Fibroblast of skin of right quadriceps (primary cell): ENCODE measurements around the gene POLR3F.
A peak's percentile ranks its signal among the peaks of the same experiment; 100 is the strongest.
"Not testable (repeated sequence)": the region's sequence is repeated elsewhere in the genome, so short reads cannot be mapped to it uniquely, and the experiment has no call there.

Source experiments
- DNase-seq: peaks from one replicate; pipeline ENCODE4 v3.0.0-alpha.2; 2013

Gene POLR3F

DNA sequence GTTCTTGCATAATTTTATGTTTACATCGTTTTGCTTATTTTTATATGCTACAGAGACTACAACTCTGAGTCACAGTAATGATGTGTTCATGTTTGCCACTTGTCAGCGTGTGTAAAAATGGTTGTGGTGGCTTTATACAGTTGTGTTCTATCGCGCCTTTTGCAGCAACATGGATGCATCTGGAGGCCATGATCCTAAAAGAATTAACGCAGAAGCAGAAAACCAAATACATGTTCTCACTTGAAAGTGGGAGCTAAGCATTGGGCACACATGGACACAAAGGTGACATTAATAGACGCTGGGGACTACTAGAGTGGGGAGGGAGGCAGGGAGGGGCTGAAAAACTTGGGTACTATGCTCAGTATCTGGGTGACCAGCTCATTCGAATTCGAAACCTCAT, 39.6 kb downstream of the POLR3F start:
- no peak for DNase-seq

DNA sequence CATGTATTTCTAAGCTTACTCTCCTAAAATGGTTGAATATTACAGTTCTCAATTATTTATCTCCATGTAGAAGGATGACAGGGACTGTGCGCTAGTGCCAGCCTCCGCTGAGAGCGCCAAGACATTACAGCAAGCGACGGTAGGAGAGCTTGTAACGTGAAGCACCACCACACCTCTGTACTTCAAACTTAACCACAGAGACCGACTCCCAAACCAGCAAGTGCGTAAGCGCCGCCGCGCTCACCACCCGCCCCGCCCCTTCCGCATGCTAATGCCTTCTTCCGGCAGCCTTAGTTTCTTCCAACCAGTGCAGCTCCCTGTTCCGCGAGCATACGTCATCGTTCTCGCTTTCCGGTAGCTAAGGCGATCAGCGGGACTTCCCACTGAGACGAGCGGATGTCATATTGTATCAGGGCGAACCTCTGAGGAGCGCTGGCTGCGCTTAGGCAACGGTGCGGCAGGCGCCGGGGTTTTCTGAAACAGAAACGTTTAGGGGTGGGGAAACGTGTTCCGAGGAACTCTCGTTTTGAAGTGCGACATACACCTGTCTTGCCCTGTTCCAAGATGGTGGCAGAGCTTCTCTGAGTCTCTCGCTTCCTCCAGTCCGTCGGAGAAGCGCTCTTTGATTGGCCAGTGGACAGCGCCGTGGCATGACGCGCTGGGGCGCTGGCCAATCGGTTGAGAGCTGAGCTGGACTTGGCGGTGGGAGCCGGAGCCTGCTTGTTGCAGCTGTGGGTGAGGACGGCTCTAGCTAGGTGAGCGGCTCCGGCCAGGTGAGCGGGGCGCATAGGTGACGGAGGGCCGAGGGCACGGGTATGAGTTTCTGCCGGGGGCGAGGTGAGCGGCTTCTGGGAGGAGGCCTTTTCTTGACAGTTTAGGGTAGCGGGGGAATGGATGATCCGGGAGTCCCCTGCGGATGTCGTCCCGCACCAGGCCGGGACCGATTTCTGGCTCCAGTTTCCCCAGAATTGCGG, 40.3 kb downstream of the POLR3F start, which contains the start of gene SEC23B:
Gene SEC23B (plus strand): TSS at position 723 of the 974 bp plus-strand sequence. CDS start 2,896 bp downstream, outside the sequence.
- DNase-seq: peak; percentile 96

DNA sequence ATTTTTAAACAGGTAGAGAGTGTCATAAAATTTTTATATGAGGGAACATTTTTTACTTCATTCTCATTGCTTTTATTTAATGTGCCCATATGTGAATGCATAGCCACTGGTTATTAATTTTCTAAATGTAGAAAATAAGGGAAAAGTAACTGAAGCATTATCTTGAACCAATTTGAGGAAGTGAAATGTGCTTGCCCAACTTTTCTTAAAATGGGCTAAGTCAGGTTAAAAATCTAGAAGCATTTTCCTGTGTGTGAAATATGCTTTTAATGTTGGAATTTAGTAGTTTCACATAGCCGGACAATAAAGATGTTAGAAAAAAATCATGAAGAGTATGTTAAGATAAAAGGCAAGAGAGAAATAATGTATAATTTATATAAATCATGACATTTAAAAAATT, 44.4 kb downstream of the POLR3F start:
- no peak for DNase-seq

DNA sequence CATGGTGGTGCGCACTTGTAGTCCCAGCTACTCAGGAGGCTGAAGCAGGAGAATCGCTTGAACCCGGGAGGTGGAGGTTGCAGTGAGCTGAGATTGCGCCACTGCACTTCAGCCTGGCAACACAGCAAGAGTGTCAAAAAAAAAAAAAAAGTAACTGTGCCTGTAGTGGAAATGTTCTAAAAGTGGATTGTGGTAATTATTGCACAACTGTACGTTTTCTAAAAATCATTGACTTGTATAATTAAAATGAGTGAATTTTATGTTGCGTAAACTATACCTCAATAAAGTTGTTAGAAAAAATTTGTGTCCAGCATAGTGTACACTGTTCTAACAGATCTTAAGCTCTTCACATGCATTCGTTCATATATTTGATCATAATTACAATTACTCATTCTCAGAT, 46.0 kb downstream of the POLR3F start:
- no peak for DNase-seq

DNA sequence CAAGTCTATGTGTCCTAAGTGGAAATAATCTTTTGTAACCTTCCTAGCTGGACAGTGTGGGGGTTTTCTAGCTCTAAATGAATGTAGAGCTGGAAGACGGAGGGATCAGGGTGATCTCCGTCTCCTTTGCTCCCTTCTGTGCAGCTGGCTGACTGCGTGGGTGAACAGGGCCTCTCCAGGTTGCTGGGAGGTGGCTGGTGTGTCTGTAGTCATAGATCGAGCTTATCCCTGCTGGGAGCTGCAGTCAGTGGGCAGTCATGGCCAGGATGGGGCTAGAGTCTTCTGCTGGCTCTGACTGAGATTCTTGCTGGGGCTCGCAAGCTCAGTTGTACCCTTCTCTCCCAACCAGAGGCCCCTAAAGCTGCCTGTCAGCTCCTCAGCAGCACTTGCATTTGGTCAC, 46.9 kb downstream of the POLR3F start:
- no peak for DNase-seq

DNA sequence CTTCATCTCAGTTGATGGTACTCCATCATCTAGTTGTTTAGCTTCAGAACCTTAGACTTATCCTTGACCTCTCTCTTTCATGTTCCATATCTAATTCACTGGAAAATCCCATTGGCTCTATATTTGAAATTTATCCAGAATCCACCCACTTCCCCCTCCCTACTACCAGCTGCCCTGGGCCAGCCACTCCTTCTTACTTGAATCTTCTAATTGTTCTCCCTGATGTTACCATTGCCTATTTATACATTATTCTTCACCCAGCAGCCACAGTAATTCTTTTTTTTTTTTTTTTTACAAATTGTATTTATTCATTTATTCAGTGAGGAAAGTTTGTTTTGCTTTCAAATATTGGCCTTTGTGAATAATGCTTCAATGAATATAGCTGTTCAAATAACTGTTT, 48.8 kb downstream of the POLR3F start:
- no peak for DNase-seq

DNA sequence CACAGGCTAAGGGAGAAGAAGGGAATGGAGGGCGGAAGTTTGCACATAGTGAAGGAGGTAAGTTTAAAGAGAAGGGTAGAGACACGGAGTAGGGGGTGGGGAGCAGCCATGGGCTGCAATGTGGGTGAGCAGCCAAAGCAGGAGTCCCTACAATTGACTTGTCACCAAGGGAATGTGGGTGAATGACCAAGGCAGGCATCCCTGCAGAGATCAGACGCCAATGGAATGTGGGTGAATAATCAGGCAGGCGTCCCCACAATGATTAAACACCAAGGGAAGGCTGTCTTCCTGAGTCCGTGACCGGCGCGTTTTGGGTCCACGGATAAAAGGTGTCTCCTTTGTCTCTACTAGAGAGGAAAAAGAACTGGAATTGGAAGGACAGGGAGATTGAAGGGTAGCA, 54.9 kb downstream of the POLR3F start:
- DNase-seq: peak; percentile 7

DNA sequence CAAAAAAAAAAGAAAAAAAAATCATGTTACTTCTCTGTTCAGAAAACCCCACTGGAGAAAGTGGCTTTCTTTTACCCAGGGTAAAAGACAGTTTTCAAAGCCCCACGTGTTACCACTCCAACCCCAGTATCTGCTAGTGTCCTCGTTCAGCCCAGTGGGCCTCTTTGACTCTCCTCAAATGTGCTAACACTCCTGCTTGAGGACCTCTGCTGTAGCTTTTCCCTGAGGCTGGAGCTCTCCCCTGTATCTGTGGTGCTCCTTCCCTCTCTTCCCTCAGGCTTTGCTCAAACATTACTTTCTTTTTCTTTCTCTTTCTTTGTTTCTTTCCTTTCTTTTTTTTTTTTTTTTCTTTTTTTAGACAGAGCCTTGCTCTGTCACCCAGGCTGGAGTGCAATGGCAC, 55.9 kb downstream of the POLR3F start:
- no peak for DNase-seq

DNA sequence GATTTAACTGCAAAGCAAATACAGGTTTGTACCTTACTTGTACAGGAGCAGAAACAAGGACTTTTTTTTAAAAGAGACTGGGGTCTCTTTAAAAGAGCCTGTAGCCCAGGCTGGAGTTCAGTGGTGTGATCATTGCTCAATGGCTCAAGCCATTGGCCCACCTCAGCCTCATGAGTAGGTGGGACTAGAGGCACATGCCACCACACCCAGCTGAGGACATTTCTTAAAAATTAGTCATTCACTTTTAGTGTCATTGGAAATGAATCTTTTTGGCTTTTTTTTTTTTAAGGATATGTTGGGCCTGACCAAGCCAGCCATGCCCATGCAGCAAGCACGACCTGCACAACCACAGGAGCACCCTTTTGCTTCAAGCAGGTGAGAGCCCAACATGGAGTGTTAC, 57.5 kb downstream of the POLR3F start:
- peak; percentile 55 for DNase-seq

DNA sequence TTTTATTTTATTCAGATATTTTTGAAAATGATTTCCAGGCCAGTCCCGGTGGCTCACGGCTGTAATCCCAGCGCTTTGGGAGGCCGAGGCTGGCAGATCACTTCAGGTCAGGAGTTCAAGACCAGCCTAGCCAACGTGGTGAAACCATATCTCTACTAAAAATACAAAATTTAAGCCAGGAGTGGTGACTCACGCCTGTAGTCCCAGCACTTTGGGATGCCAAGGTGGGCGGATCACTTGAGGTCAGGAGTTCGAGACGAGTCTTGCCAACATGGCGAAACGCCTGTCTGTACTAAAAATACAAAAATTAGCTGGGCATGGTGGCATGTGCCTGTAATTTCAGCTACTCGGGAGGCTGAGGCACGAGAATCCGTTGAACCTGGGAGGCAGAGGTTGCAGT, 59.6 kb downstream of the POLR3F start:
- DNase-seq: not testable (repeated sequence)

DNA sequence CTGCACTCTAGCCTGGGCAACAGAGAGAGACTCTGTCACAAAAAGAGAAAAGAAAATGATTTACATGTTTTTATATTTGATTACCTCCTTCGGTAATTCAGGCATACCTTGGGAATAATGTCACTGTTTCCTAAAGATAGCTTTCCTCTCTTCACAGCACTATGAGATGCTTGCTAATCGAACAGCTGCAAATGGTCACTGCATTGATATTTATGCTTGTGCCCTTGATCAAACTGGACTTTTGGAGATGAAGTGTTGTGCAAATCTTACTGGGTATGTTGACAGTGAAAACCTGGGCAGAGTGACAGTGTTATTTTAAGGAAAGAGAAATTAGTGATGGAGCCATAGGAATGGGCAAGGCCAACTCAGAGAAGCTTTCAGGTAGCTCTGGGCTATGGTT, 60.1 kb downstream of the POLR3F start:
- no peak for DNase-seq

DNA sequence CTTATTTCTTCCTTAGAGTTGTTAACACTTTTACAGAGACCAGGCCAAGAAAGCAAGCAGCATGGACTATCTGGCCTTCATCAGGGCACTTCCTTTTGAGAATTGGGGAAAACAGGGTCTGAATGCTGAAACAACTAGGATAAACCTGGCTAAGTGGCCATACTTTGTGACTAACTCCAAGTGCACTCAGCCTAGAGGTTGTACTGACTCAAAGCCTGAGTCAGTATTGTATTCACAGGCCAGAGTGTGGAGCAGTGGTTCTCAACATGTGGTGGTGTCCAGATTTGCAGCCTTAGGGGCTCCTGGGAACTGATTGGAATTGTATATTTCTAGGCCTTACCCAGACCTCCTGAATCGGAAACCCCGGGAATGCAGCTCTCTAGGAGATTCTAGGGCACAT, 60.6 kb downstream of the POLR3F start:
- DNase-seq: peak; percentile 26

DNA sequence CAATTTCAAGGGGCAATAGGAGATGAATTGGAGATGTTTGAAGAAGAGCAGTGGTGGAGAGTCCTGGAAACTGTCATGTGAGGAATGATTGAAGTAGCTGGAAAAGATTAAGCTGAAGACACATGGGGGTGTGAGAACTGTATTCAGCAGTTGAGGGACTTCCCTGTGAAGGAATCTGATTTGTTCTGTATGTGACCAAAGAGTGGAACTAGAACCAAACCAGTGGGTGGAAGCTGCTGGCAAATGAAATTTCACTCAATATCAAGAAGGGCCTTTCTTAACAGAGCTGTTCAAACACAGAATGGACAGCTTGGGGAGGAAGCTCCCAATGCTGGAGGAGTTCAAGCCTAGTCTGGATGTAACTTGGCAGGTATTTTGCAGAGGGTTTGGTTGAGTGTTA, 61.9 kb downstream of the POLR3F start:
- DNase-seq: no peak

DNA sequence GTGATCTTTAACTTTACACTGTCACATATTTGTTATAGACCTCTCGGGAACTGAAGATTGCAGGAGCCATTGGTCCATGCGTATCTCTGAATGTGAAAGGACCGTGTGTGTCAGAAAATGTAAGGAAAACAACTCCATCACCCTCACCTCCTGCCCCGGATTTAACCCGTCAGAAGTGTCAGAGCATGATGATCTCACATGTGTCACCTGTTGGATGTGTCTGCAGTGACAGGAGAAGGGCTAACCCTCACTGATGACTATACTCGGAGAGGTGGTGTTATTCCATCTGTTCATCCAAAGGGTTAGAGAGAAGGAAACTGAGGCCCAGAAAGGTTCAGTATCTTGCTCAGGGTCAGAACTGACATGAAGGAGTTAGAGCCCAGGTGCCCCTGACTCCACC, 65.4 kb downstream of the POLR3F start:
- no peak for DNase-seq

DNA sequence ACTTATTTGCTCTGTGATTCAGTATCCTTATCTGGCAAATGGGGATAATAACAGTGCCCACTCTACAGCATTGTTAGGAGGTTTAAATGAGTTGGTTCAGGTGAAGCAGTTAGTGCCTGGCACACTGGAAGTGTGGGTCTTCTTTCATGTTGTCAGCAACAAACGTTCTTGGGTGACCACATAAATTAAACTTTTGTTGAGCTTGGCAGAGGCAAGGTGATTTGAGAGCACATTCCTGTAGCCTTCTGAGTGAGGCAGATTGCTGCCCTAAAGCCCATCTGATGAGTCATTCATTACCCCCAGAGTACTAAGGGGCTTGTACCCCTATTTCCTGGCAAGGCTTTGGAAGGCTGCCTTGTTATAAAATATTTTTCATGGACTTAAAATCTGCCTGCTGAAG, 66.3 kb downstream of the POLR3F start:
- DNase-seq: no peak

DNA sequence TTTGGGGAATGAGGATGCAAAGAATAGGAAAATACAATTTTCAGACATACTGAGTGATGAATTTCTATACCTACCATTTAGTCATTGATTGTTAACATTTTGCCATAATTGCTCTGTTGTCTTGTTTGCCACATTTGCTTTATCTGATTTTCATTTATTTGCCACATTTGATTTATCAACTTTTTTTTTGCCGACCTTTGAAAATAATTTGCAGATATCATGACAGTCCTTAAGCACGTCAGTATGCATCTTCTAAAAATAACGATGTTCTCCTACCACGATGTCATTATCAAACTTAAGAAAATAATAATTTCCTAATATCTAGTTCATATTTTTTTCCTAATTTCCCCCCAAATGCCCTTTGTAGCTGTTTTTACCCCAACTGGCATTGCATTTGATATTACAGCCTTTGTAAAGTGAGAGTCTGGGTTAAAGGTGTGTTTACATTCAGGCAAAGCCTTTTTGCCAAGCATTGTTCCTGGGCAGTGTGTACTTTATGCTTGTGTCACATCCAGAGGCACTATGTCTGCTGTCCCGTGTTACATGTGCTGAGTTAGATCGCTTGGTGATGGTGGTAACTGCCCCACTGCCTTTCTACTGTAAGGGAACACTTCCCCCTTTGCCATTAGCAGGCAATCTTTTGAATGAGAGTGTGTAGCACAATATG, 66.9 kb downstream of the POLR3F start:
- no peak for DNase-seq
